Measurements from ENCODE around the gene FOXP1.
A peak's percentile ranks its signal among the peaks of the same experiment; 100 is the strongest.

Gene FOXP1

GRCh38 chr3:71228156-71228866 lies 355.2 kb downstream of the FOXP1 start:
- H3K4me2 ChIP-seq (ENCODE audit: low read length) = 0 out of 2 replicates have a peak overlapping the region, but pooled peaks have one; percentile 2
- H3K27ac ChIP-seq (ENCODE audit: low read depth, low read length) = no peak overlapping the region
- no peaks in the 10 kb centered on the region for H3K9me3 ChIP-seq (ENCODE audit: control insufficient read depth, insufficient read depth, low read length)
- H3K27me3 ChIP-seq (ENCODE audit: control insufficient read depth, low read length) = no peaks in the 10 kb centered on the region
- no peaks in the 10 kb centered on the region for H3F3A ChIP-seq (ENCODE audit: control insufficient read depth, insufficient read depth)
- H4K20me1 ChIP-seq (ENCODE audit: control insufficient read depth, insufficient read depth, low read depth, low read length) = no peaks in the 10 kb centered on the region; the same call in 1 of the 2 replicates
- H3K4me1 ChIP-seq (ENCODE audit: control insufficient read depth, low read length) = peaks cover 29% of the 10 kb centered on the region
- no peaks in the 10 kb centered on the region for H3K9me2 ChIP-seq (replicated peaks; ENCODE audit: control insufficient read depth, low read length)
- TF ChIP-seq EZH2phosphoT487 (IDR thresholded peaks at IDR 0.05; ENCODE audit: borderline replicate concordance, low read length) = no peak
- TF ChIP-seq CTCF (IDR thresholded peaks at IDR 0.05; ENCODE audit: low read depth, low read length, poor library complexity, severe bottlenecking) = no peak
- no peaks in the 10 kb centered on the region for H3K79me2 ChIP-seq (ENCODE audit: control insufficient read depth, low read length)
- no peaks in the 10 kb centered on the region for H3K36me3 ChIP-seq (ENCODE audit: control insufficient read depth, low read length)
- H3K4me3 ChIP-seq (ENCODE audit: low read length) = no peak overlapping the region

- TF ChIP-seq CTCF (IDR thresholded peaks at IDR 0.05; ENCODE audit: low read depth, low read length, poor library complexity, severe bottlenecking) (no peak), EZH2phosphoT487 (IDR thresholded peaks at IDR 0.05; ENCODE audit: borderline replicate concordance, low read length) (no peak)
- H3K4me2 ChIP-seq (ENCODE audit: low read length) = peak overlapping the region; percentile 13; the same call in 1 of the 2 replicates
- no peaks in the 10 kb centered on the region for H3F3A ChIP-seq (ENCODE audit: control insufficient read depth, insufficient read depth)
- no peaks in the 10 kb centered on the region for H3K9me2 ChIP-seq (replicated peaks; ENCODE audit: control insufficient read depth, low read length)
- H3K27me3 ChIP-seq (ENCODE audit: control insufficient read depth, low read length) = no peaks in the 10 kb centered on the region
- H3K27ac ChIP-seq (ENCODE audit: low read depth, low read length) = no peak overlapping the region
- H3K4me3 ChIP-seq (ENCODE audit: low read length) = no peak overlapping the region
- no peaks in the 10 kb centered on the region for H3K79me2 ChIP-seq (ENCODE audit: control insufficient read depth, low read length)
- no peaks in the 10 kb centered on the region; the same call in 1 of the 2 replicates for H4K20me1 ChIP-seq (ENCODE audit: control insufficient read depth, insufficient read depth, low read depth, low read length)
- peaks cover 29% of the 10 kb centered on the region for H3K4me1 ChIP-seq (ENCODE audit: control insufficient read depth, low read length)
- no peaks in the 10 kb centered on the region for H3K36me3 ChIP-seq (ENCODE audit: control insufficient read depth, low read length)
- no peaks in the 10 kb centered on the region for H3K9me3 ChIP-seq (ENCODE audit: control insufficient read depth, insufficient read depth, low read length)
Measured at GRCh38 chr3:71227270-71227661, 356.3 kb downstream of the FOXP1 start.

GRCh38 chr3:71226565-71227269 lies 356.8 kb downstream of the FOXP1 start:
- Histone ChIP-seq H3K9me2 (replicated peaks; ENCODE audit: control insufficient read depth, low read length) (no peaks in the 10 kb centered on the region), H3K4me1 (ENCODE audit: control insufficient read depth, low read length) (peaks cover 29% of the 10 kb centered on the region), H3K9me3 (ENCODE audit: control insufficient read depth, insufficient read depth, low read length) (no peaks in the 10 kb centered on the region), H3K36me3 (ENCODE audit: control insufficient read depth, low read length) (no peaks in the 10 kb centered on the region), H4K20me1 (ENCODE audit: control insufficient read depth, insufficient read depth, low read depth, low read length) (no peaks in the 10 kb centered on the region; the same call in 1 of the 2 replicates), H3K4me3 (ENCODE audit: low read length) (no peak overlapping the region), H3K27me3 (ENCODE audit: control insufficient read depth, low read length) (no peaks in the 10 kb centered on the region), H3F3A (ENCODE audit: control insufficient read depth, insufficient read depth) (no peaks in the 10 kb centered on the region), H3K27ac (ENCODE audit: low read depth, low read length) (no peak overlapping the region), H3K79me2 (ENCODE audit: control insufficient read depth, low read length) (no peaks in the 10 kb centered on the region), H3K4me2 (ENCODE audit: low read length) (peak overlapping the region; percentile 13; the same call in 1 of the 2 replicates)
- TF ChIP-seq CTCF (IDR thresholded peaks at IDR 0.05; ENCODE audit: low read depth, low read length, poor library complexity, severe bottlenecking) = no peak
- TF ChIP-seq EZH2phosphoT487 (IDR thresholded peaks at IDR 0.05; ENCODE audit: borderline replicate concordance, low read length) = no peak
